Mesothelial cell of epicardium (in vitro differentiated cells): ENCODE data around the gene DNAJC19. TPM values are rescaled to one million over a fixed set of nuclear protein-coding genes. Genes with fewer than 3 reads are reported as not detected.

Source experiments
- DNase-seq, 2 experiments: peaks; one replicate each; pipeline ENCODE4 v3.0.0; 2021; ENCODE audit warnings: low spot score in 2 of 2; ENCODE audit not compliant: unreplicated experiment in 2 of 2
- H3K27ac Mint-ChIP-seq: 2 replicates; pipeline ENCODE4 v1.8.0; 2021; ENCODE audit warnings: mixed read lengths
- H3K27me3 Mint-ChIP-seq: 2 replicates; pipeline ENCODE4 v1.8.0; 2021; ENCODE audit warnings: low read depth, mixed read lengths
- H3K36me3 Mint-ChIP-seq: 2 replicates; pipeline ENCODE4 v1.8.0; 2021; ENCODE audit warnings: mixed read lengths
- H3K4me1 Mint-ChIP-seq: 2 replicates; pipeline ENCODE4 v1.8.0; 2021; ENCODE audit warnings: mixed read lengths
- H3K4me3 Mint-ChIP-seq: 2 replicates; pipeline ENCODE4 v1.8.0; 2021; ENCODE audit warnings: mild to moderate bottlenecking, moderate library complexity, mixed read lengths
- H3K9me3 Mint-ChIP-seq: 2 replicates; pipeline ENCODE4 v1.8.0; 2021; ENCODE audit warnings: mixed read lengths
- CTCF ChIP-seq: fragments of 200-600 bp; sonication (generic); IDR thresholded peaks from one replicate; pipeline ENCODE4 v1.5.0; 2021; ENCODE audit warnings: antibody characterized with exemption; ENCODE audit not compliant: unreplicated experiment
- total RNA-seq: library from RNA; stranded (reverse); gene quantifications from 3 replicates; pipeline ENCODE4 v1.2.1, GENCODE V29; 2021

Gene DNAJC19
- 33.0 to 37.8 TPM (median 35.0 TPM) in 3 replicates for total RNA-seq

GRCh38 chr3:180989291-180990163 lies at the start of gene DNAJC19:
DNAJC19 (minus strand) TSS chr3:180989736; CDS start chr3:180989602, 134 bp downstream.
- peaks cover 10% of the 10 kb centered on the region for H3K36me3 Mint-ChIP-seq
- H3K4me1 Mint-ChIP-seq = peaks cover 11% of the 10 kb centered on the region

GRCh38 chr3:181030948-181031347 lies 41.4 kb upstream of the DNAJC19 start:
- H3K27ac Mint-ChIP-seq = no peak overlapping the region
- H3K27me3 Mint-ChIP-seq = no peaks in the 10 kb centered on the region
- H3K4me3 Mint-ChIP-seq = no peak overlapping the region
- no peak for DNase-seq
- no peaks in the 10 kb centered on the region for H3K36me3 Mint-ChIP-seq
- TF ChIP-seq CTCF = no peak
- no peaks in the 10 kb centered on the region for H3K4me1 Mint-ChIP-seq
- H3K9me3 Mint-ChIP-seq = peaks cover 5% of the 10 kb centered on the region

More at GRCh38 chr3:180989291-180990163, at the start of gene DNAJC19:
- TF ChIP-seq CTCF = no peak
- Mint-ChIP-seq H3K27me3 (peaks cover 15% of the 10 kb centered on the region), H3K9me3 (no peaks in the 10 kb centered on the region), H3K4me3 (peak within 1 kb of the TSS; percentile 97), H3K27ac (peak within 1 kb of the TSS; percentile 96)
- peak; percentile 76 to 83 for DNase-seq

- H3K4me3 Mint-ChIP-seq = no peak overlapping the region
- no peaks in the 10 kb centered on the region for H3K36me3 Mint-ChIP-seq
- no peak overlapping the region for H3K27ac Mint-ChIP-seq
- no peaks in the 10 kb centered on the region for H3K27me3 Mint-ChIP-seq
- H3K9me3 Mint-ChIP-seq = peaks cover 9% of the 10 kb centered on the region
- H3K4me1 Mint-ChIP-seq = no peaks in the 10 kb centered on the region
- no peak for TF ChIP-seq CTCF
- no peak for DNase-seq
Measured at GRCh38 chr3:181025204-181025603, 35.7 kb upstream of the DNAJC19 start.

GRCh38 chr3:181017690-181018089 lies 28.2 kb upstream of the DNAJC19 start:
- peaks cover 15% of the 10 kb centered on the region for H3K9me3 Mint-ChIP-seq
- H3K4me1 Mint-ChIP-seq = no peaks in the 10 kb centered on the region
- no peak for TF ChIP-seq CTCF
- no peak overlapping the region for H3K4me3 Mint-ChIP-seq
- H3K27me3 Mint-ChIP-seq = no peaks in the 10 kb centered on the region
- no peaks in the 10 kb centered on the region for H3K36me3 Mint-ChIP-seq
- H3K27ac Mint-ChIP-seq = no peak overlapping the region
- DNase-seq = no peak

- DNase-seq = no peak
- Mint-ChIP-seq H3K4me1 (no peaks in the 10 kb centered on the region), H3K4me3 (no peak overlapping the region), H3K27ac (no peak overlapping the region), H3K36me3 (no peaks in the 10 kb centered on the region), H3K9me3 (peaks cover 22% of the 10 kb centered on the region), H3K27me3 (no peaks in the 10 kb centered on the region)
- TF ChIP-seq CTCF = no peak
Measured at GRCh38 chr3:181009225-181009624, 19.7 kb upstream of the DNAJC19 start.
